ENCODE data around the gene NEFH.

DNA sequence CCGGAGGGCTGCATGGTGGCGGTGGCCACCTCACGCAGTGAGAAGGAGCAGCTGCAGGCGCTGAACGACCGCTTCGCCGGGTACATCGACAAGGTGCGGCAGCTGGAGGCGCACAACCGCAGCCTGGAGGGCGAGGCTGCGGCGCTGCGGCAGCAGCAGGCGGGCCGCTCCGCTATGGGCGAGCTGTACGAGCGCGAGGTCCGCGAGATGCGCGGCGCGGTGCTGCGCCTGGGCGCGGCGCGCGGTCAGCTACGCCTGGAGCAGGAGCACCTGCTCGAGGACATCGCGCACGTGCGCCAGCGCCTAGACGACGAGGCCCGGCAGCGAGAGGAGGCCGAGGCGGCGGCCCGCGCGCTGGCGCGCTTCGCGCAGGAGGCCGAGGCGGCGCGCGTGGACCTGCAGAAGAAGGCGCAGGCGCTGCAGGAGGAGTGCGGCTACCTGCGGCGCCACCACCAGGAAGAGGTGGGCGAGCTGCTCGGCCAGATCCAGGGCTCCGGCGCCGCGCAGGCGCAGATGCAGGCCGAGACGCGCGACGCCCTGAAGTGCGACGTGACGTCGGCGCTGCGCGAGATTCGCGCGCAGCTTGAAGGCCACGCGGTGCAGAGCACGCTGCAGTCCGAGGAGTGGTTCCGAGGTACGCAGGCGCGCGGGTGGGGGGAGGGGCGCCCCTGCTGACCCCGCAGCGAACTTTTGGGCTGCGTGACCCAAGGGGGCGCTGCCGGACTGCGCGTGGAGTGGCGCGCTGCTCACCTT is 670 bp downstream of the NEFH start:
- TF ChIP-seq POLR2A (IDR thresholded peaks at IDR 0.05) (no peak), CTCF (IDR thresholded peaks at IDR 0.05) (peak in 1 of 4 experiments; percentile 9), POLR2AphosphoS5 (IDR thresholded peaks at IDR 0.05) (peak; percentile 23)
